HAP-1 (cell line): ENCODE measurements around the gene NUP210.

ENCODE experiments used
- DNase-seq, 2 experiments: peaks; one replicate each; pipeline ENCODE4 v3.0.0-alpha.2; 2016 to 2020; ENCODE audit warnings: low spot score in 2 of 2
- H3K27me3 ChIP-seq: fragments of 250-450 bp; sonication (Bioruptor Pico); 2 replicates; pipeline ENCODE4 v1.5.1; 2020; ENCODE audit warnings: low read depth, mild to moderate bottlenecking, moderate library complexity
- H3K36me3 ChIP-seq: fragments of 250-450 bp; sonication (Bioruptor Pico); replicated peaks from 2 replicates; pipeline ENCODE4 v1.5.1; 2020; ENCODE audit warnings: mild to moderate bottlenecking
- H3K4me1 ChIP-seq: fragments of 250-450 bp; sonication (Bioruptor Pico); 2 replicates; pipeline ENCODE4 v1.5.1; 2020; ENCODE audit warnings: mild to moderate bottlenecking
- H3K4me3 ChIP-seq: fragments of 250-450 bp; sonication (Bioruptor Pico); 2 replicates; pipeline ENCODE4 v1.5.1; 2020; ENCODE audit warnings: mild to moderate bottlenecking, moderate library complexity
- H3K9me3 ChIP-seq: fragments of 250-450 bp; sonication (Bioruptor Pico); 2 replicates; pipeline ENCODE4 v1.5.1; 2020; ENCODE audit warnings: mild to moderate bottlenecking, moderate library complexity
- in situ Hi-C: fragments of 300-500 bp; cut with MboI; formaldehyde crosslinking; loops from 3 replicates; pipeline ENCODE4 v1.14.3; 2020; ENCODE audit warnings: low sequenced_read_pairs, inconsistent platforms, mixed read lengths

Gene NUP210

DNA sequence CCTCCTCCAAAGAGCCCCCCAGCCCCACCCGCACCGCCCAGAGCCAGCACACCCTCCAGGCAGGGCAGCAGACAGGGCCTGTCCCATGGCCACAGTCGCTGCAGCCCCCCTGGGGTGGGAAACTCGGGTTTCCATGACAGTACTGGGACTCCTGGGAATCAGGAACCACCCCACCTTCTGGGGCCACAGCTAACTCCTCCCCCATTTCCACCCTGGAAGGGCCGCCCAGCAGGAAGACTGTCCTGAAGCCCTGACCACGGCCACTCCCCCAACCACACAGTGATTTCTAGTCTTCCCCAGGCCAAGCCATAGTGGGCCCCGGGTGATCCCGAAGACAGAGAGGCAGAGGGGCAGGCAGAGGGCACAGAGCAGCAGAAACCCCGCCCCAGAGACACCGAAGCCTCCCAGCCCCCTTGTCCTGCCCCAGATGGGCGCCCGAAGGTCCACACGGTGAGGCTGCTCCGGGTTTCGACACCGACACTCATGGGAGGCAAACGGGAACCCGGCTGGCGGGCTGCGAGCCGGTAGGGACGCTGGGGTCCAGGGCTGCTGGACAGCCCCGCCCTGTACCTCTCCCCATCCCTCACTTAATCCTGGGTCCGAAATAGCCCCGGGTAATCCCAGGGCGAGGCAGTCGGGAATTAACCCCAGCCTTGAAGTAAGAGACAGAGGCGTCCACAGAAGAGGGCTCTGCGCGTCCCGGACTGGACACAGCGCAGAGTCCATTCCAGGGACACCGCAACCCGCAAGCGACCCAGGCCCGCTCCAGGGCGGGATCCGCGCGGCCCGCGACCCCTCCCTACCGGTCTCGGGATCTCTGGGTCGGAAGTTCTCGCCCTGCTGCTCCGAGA lies 138.4 kb downstream of the NUP210 start:
- H3K27me3 ChIP-seq = no peaks in the 10 kb centered on the region
- H3K4me1 ChIP-seq = peaks cover 3% of the 10 kb centered on the region; the same call in 1 of the 2 replicates
- in situ Hi-C loops = no loop called here
- H3K9me3 ChIP-seq = peaks cover 2% of the 10 kb centered on the region
- H3K36me3 ChIP-seq = no peaks in the 10 kb centered on the region
- peak overlapping the region; percentile 47 for H3K4me3 ChIP-seq
- DNase-seq = peak in 1 of 2 experiments; percentile 67

DNA sequence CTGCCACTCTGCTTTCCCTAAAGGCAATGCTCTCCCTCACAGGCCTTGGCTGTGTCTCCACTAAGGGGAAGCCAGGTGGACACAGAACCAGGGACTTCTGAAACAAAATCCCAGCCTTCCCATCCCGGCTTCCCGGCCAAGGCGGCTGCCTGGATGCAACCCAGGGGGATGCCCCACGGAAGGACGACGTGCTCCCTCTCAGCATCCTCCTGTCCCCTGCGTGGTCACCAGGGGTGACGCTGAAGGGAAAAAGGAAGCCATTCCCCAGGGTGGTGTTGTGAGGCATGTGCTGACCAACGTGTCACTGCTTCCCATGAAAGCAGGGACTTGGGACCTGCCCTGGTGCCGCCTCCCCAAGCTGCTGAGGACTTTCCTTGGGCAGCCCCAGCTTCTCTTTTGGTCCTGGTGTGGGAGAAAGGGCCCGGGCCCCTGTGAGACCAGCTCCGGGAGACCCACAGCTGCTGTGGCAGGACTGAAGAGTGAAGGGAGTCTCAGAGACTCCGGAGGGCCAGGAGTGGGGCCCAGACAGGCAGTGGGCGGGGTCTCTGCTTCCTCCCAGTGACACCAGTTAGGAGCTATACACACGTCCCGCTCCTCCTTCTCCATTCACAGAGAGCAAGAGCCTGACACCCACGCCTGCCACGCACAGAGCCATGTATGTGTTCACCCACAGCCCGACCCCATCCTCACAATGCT lies 139.2 kb downstream of the NUP210 start:
- no peak overlapping the region for H3K4me3 ChIP-seq
- peaks cover 3% of the 10 kb centered on the region; the same call in 1 of the 2 replicates for H3K4me1 ChIP-seq
- in situ Hi-C loops = no loop called here
- peak in 1 of 2 experiments; percentile 47 for DNase-seq
- no peaks in the 10 kb centered on the region for H3K27me3 ChIP-seq
- H3K9me3 ChIP-seq = no peaks in the 10 kb centered on the region
- H3K36me3 ChIP-seq = no peaks in the 10 kb centered on the region

GRCh38 chr3:13280122-13280790 lies 139.9 kb downstream of the NUP210 start:
- in situ Hi-C loops = no loop called here
- H3K36me3 ChIP-seq = no peaks in the 10 kb centered on the region
- H3K27me3 ChIP-seq = no peaks in the 10 kb centered on the region
- no peaks in the 10 kb centered on the region for H3K9me3 ChIP-seq
- DNase-seq = no peak
- peaks cover 3% of the 10 kb centered on the region; the same call in 1 of the 2 replicates for H3K4me1 ChIP-seq
- H3K4me3 ChIP-seq = no peak overlapping the region

DNA sequence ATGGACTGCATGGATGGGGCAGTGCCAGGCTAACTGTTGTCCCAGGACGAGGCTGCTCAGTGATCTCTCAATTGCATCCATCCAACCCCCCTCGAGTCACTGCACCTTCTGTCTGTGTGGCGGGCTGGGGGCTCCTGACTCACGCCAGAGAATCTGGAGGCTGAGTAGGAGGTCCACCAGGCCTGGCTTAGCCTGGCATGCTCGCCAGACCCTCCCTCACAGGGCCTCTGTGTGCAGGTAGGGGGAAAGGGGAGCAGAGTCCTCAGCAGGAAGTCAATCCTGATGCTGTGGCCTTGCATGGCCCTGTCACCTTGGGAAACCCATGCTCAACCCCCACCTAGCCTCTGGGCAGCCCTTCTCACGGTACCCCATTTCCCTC lies 140.6 kb downstream of the NUP210 start:
- DNase-seq = no peak
- H3K4me3 ChIP-seq = no peak overlapping the region
- H3K9me3 ChIP-seq = no peaks in the 10 kb centered on the region
- H3K4me1 ChIP-seq = peaks cover 3% of the 10 kb centered on the region; the same call in 1 of the 2 replicates
- in situ Hi-C loops = no loop called here
- H3K36me3 ChIP-seq = no peaks in the 10 kb centered on the region
- H3K27me3 ChIP-seq = no peaks in the 10 kb centered on the region

- H3K9me3 ChIP-seq = no peaks in the 10 kb centered on the region
- no peaks in the 10 kb centered on the region for H3K27me3 ChIP-seq
- no peak overlapping the region for H3K4me3 ChIP-seq
- H3K36me3 ChIP-seq = no peaks in the 10 kb centered on the region
- peaks cover 3% of the 10 kb centered on the region; the same call in 1 of the 2 replicates for H3K4me1 ChIP-seq
- in situ Hi-C loops = no loop called here
- DNase-seq = no peak
These were observed 141.2 kb downstream of the NUP210 start for GRCh38 chr3:13278783-13279531.

- H3K36me3 ChIP-seq = no peaks in the 10 kb centered on the region
- in situ Hi-C loops = no loop called here
- no peak for DNase-seq
- H3K9me3 ChIP-seq = no peaks in the 10 kb centered on the region
- H3K27me3 ChIP-seq = no peaks in the 10 kb centered on the region
- peaks cover 3% of the 10 kb centered on the region; the same call in 1 of the 2 replicates for H3K4me1 ChIP-seq
- no peak overlapping the region for H3K4me3 ChIP-seq
These were observed 142.1 kb downstream of the NUP210 start for GRCh38 chr3:13277860-13278531.

DNA sequence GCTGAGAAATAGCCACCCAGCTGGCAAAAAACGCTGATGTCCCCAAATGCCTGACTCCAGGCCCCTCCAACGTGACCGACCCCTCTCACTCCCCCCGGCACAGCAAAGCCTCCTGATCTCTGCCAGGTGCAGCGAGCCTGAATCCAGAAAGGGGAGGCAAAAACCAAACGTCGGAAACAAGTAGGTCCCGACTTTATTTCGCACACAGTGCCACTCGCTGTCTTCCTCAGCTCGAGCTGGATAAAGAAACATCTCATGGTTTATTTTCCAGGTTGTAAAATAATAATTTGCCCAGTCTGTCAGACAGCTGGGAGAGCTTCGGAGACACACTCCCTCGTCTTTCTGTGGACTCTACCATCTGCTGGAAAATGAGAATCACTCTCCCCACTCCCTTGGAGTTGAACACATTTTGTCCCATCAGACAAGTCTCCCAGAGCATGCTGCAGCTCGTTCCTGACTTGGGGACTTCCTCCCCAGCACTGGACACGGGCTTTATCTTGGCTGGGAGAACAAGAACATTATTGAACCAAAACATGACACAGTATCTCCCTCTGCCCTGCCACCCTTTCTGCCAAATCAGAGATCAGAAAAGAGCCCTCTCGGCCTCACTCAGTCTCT lies 142.8 kb downstream of the NUP210 start:
- DNase-seq = no peak

GRCh38 chr3:13276438-13277195 lies 143.5 kb downstream of the NUP210 start:
- Histone ChIP-seq H3K4me1 (peaks cover under 1% of the 10 kb centered on the region; the same call in 1 of the 2 replicates), H3K36me3 (no peaks in the 10 kb centered on the region), H3K4me3 (no peak overlapping the region), H3K9me3 (no peaks in the 10 kb centered on the region), H3K27me3 (no peaks in the 10 kb centered on the region)
- in situ Hi-C loops = no loop called here
- no peak for DNase-seq

More for the DNA sequence above, 142.8 kb downstream of the NUP210 start:
- in situ Hi-C loops = no loop called here
- H3K27me3 ChIP-seq = no peaks in the 10 kb centered on the region
- H3K9me3 ChIP-seq = no peaks in the 10 kb centered on the region
- no peaks in the 10 kb centered on the region for H3K36me3 ChIP-seq
- peaks cover 3% of the 10 kb centered on the region; the same call in 1 of the 2 replicates for H3K4me1 ChIP-seq
- H3K4me3 ChIP-seq = no peak overlapping the region

DNA sequence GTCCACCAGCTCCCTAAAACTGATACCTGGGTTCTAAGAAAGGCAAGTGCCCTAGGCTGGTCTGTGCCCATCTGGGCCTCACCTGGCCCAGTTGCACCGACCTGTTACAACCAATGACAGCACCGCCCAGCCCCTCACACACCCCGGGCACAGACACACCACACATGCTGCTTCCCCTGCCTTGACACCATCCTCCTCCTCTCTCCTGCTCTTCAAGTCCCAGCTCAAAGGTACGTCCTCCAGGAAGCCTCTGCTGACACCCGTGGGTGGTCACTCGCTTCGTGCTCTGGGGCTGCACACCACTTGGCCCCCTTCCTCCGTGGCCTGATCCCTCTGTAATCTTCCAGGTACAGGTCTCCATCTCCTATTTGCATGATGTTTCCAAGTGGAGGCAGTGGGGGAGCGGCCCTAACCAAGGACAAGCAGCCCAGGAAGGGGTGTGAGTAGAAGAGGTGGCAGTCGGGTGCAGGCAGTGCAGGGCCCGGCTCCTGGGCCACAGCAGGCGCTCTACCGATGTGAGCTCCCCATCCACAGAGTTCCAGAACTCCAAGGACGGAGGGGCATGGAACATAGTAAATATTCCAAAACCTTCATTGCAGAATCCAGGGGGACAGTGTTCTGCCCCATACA lies 144.6 kb downstream of the NUP210 start:
- Histone ChIP-seq H3K27me3 (no peaks in the 10 kb centered on the region), H3K9me3 (no peaks in the 10 kb centered on the region), H3K4me1 (no peaks in the 10 kb centered on the region), H3K4me3 (no peak overlapping the region), H3K36me3 (no peaks in the 10 kb centered on the region)
- no peak for DNase-seq
- in situ Hi-C loops = no loop called here

- in situ Hi-C loops = no loop called here
- Histone ChIP-seq H3K4me1 (no peaks in the 10 kb centered on the region), H3K36me3 (no peaks in the 10 kb centered on the region), H3K27me3 (no peaks in the 10 kb centered on the region), H3K9me3 (no peaks in the 10 kb centered on the region), H3K4me3 (no peak overlapping the region)
- no peak for DNase-seq
These were observed 145.4 kb downstream of the NUP210 start for GRCh38 chr3:13274551-13275332.

DNA sequence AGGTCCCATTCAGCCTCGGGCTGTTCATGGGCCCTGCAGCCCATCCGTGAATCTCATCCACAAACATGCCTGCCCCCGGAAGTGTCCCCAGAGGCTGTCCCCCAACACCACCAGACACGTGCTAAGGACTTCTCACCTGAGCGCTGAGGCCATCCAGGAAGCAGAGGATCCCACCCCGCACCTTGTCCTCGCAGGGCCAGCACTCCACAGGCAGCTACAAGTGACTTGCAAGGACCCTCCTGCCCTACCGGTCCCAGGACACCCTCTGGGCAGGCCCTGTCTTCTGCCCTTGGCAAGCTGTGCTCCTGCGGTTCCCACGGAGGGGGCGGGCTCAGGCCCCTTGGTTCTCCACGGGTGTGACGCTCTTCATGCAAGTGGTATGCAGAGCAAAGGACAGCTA lies 146.0 kb downstream of the NUP210 start:
- Histone ChIP-seq H3K9me3 (no peaks in the 10 kb centered on the region), H3K27me3 (no peaks in the 10 kb centered on the region), H3K36me3 (no peaks in the 10 kb centered on the region), H3K4me1 (no peaks in the 10 kb centered on the region), H3K4me3 (no peak overlapping the region)
- in situ Hi-C loops = no loop called here
- DNase-seq = no peak
